C4-2B (cell line): ENCODE measurements around the gene BAAT.

Source experiments
- CTCF ChIP-seq: fragments of 450-650 bp; conservative IDR thresholded peaks from 2 replicates; pipeline ENCODE4 v1.5.1; 2017; ENCODE audit warnings: mild to moderate bottlenecking
- ZFX ChIP-seq: fragments of 450-650 bp; IDR thresholded peaks from 2 replicates; pipeline ENCODE4 v1.6.1; 2017

- TF ChIP-seq CTCF (no peak), ZFX (no peak)
Observed at GRCh38 chr9:101323129-101323528, 61.7 kb downstream of the BAAT start.
